SHP77 treated with DMSO at 0.1 percent for 48 hours (cell line): Measurements from ENCODE around the gene IQSEC1.

Source experiments
- DNase-seq: peaks from one replicate; lab custom pipeline; 2025; lab: John Stamatoyannopoulos, UW

IQSEC1 gene

GRCh38 chr3:12954180-12954579, 119.0 kb downstream of the IQSEC1 start:
- DNase-seq: no peak

- no peak for DNase-seq
Measured at GRCh38 chr3:12953201-12953995, 119.8 kb downstream of the IQSEC1 start.

GRCh38 chr3:12952343-12953200, 120.7 kb downstream of the IQSEC1 start:
- no peak for DNase-seq

GRCh38 chr3:12948891-12949711, 124.1 kb downstream of the IQSEC1 start:
- no peak for DNase-seq

GRCh38 chr3:12948371-12948770, 124.9 kb downstream of the IQSEC1 start:
- DNase-seq: no peak

GRCh38 chr3:12947504-12948369, 125.5 kb downstream of the IQSEC1 start:
- DNase-seq: no peak

- no peak for DNase-seq
Measured at GRCh38 chr3:12946649-12947316, 126.4 kb downstream of the IQSEC1 start.

GRCh38 chr3:12946251-12946648, 127.0 kb downstream of the IQSEC1 start:
- no peak for DNase-seq

GRCh38 chr3:12944849-12945248, 128.4 kb downstream of the IQSEC1 start:
- DNase-seq: no peak

- DNase-seq: no peak
Measured at GRCh38 chr3:12944413-12944812, 128.8 kb downstream of the IQSEC1 start.

GRCh38 chr3:12943124-12944021, 129.9 kb downstream of the IQSEC1 start:
- DNase-seq: no peak

- no peak for DNase-seq
Measured at GRCh38 chr3:12941495-12942023, 131.7 kb downstream of the IQSEC1 start.

- no peak for DNase-seq
Measured at GRCh38 chr3:12940854-12941253, 132.4 kb downstream of the IQSEC1 start.

GRCh38 chr3:12939137-12939536, 134.1 kb downstream of the IQSEC1 start:
- DNase-seq: no peak

- no peak for DNase-seq
Measured at GRCh38 chr3:12938258-12938711, 134.9 kb downstream of the IQSEC1 start.

GRCh38 chr3:12935861-12936830, 137.1 kb downstream of the IQSEC1 start:
- no peak for DNase-seq

- DNase-seq: no peak
Measured at GRCh38 chr3:12935023-12935860, 138.0 kb downstream of the IQSEC1 start.
